Neuronal stem cell (in vitro differentiated cells): ENCODE data around the gene NEK11.

Experiments
- DNase-seq: peaks from one replicate; pipeline ENCODE4 v3.0.0-alpha.2; 2013; ENCODE audit warnings: low spot score
- H2AFZ ChIP-seq: one replicate; pipeline ENCODE4 v1.6.1; 2013; ENCODE audit warnings: mild to moderate bottlenecking, low read length, inconsistent platforms
- H2AK5ac ChIP-seq: 2 replicates; pipeline ENCODE4 v1.6.1; 2013; ENCODE audit warnings: low read depth, mild to moderate bottlenecking, inconsistent platforms, low read length, moderate library complexity, mixed read lengths
- H2BK120ac ChIP-seq: 2 replicates; pipeline ENCODE4 v1.6.1; 2013; ENCODE audit warnings: low read depth, mild to moderate bottlenecking, inconsistent platforms, low read length, moderate library complexity, mixed read lengths
- H2BK12ac ChIP-seq: one replicate; pipeline ENCODE4 v1.6.1; 2013; ENCODE audit warnings: low read length, inconsistent platforms
- H2BK15ac ChIP-seq: 2 replicates; pipeline ENCODE4 v1.6.1; 2013; ENCODE audit warnings: mild to moderate bottlenecking, low read length, inconsistent platforms, mixed read lengths
- H2BK5ac ChIP-seq: one replicate; pipeline ENCODE4 v1.6.1; 2013; ENCODE audit warnings: inconsistent platforms, mild to moderate bottlenecking, low read length, moderate library complexity
- H3K14ac ChIP-seq: one replicate; pipeline ENCODE4 v1.6.1; 2013; ENCODE audit warnings: low read length, inconsistent platforms
- H3K18ac ChIP-seq: 2 replicates; pipeline ENCODE4 v1.6.1; 2013; ENCODE audit warnings: low read length, inconsistent platforms
- H3K23ac ChIP-seq: 2 replicates; pipeline ENCODE4 v1.6.1; 2013; ENCODE audit warnings: low read depth, mild to moderate bottlenecking, mixed read lengths, low read length, inconsistent platforms; ENCODE audit not compliant: poor library complexity
- H3K27ac ChIP-seq: replicated peaks from 3 replicates; pipeline ENCODE4 v1.5.1; 2013; ENCODE audit warnings: low read length, inconsistent platforms
- H3K27me3 ChIP-seq, 3 experiments: 2 replicates each; pipeline ENCODE4 v1.6.1; 2013; ENCODE audit warnings: low read length in 3 of 3, mild to moderate bottlenecking in 2 of 3, inconsistent platforms in 1 of 3, low read depth in 1 of 3, mixed read lengths in 1 of 3, moderate library complexity in 1 of 3; ENCODE audit not compliant: control insufficient read depth in 3 of 3, insufficient read depth in 3 of 3
- H3K36me3 ChIP-seq, 2 donors: replicated peaks in 1 of 2; 2 replicates each; pipeline ENCODE4 v1.6.1; 2013; ENCODE audit warnings: low read length in 2 of 2; ENCODE audit not compliant: control insufficient read depth in 2 of 2, insufficient read depth in 2 of 2
- H3K4ac ChIP-seq: 2 replicates; pipeline ENCODE4 v1.6.1; 2013; ENCODE audit warnings: inconsistent platforms, mild to moderate bottlenecking, low read length, moderate library complexity
- H3K4me1 ChIP-seq, 2 donors: 1 replicate in 1 of 2; 2 replicates in 1 of 2; pipeline ENCODE4 v1.6.1; 2013; ENCODE audit warnings: low read length in 2 of 2, low read depth in 1 of 2; ENCODE audit not compliant: control insufficient read depth in 2 of 2, insufficient read depth in 1 of 2
- H3K4me2 ChIP-seq: one replicate; pipeline ENCODE4 v1.6.1; 2013; ENCODE audit warnings: mild to moderate bottlenecking, low read length, inconsistent platforms; ENCODE audit not compliant: insufficient read depth, poor library complexity, severe bottlenecking
- H3K4me3 ChIP-seq, 2 donors: 2 replicates each; pipeline ENCODE4 v1.5.1; 2013; ENCODE audit warnings: low read length in 2 of 2, mild to moderate bottlenecking in 2 of 2, inconsistent platforms in 1 of 2, moderate library complexity in 1 of 2
- H3K79me1 ChIP-seq: one replicate; pipeline ENCODE4 v1.6.1; 2013; ENCODE audit warnings: low read depth, mild to moderate bottlenecking, inconsistent platforms, low read length, moderate library complexity
- H3K9ac ChIP-seq: one replicate; pipeline ENCODE4 v1.6.1; 2013; ENCODE audit warnings: mild to moderate bottlenecking, low read depth, low read length, inconsistent platforms; ENCODE audit not compliant: poor library complexity
- H3K9me3 ChIP-seq, 2 donors: replicated peaks in 1 of 2; 2 replicates each; pipeline versions ENCODE3 to v1.6.1; 2013; ENCODE audit warnings: low read length in 2 of 2, mild to moderate bottlenecking in 2 of 2, inconsistent platforms in 1 of 2, low read depth in 1 of 2, mixed read lengths in 1 of 2, moderate library complexity in 1 of 2; ENCODE audit not compliant: control insufficient read depth in 2 of 2, insufficient read depth in 1 of 2
- H4K8ac ChIP-seq: one replicate; pipeline ENCODE4 v1.6.1; 2013; ENCODE audit warnings: low read depth, mild to moderate bottlenecking, inconsistent platforms, low read length, moderate library complexity
- H4K91ac ChIP-seq: one replicate; pipeline ENCODE4 v1.6.1; 2013; ENCODE audit warnings: low read length, low read depth, mild to moderate bottlenecking, inconsistent platforms; ENCODE audit not compliant: poor library complexity
- WGBS, 2 donors: extraction: QIAGEN DNeasy Blood & Tissue Kit; methylation state at CpG; one replicate each; pipeline ENCODE4 v1.1.7; 2013; ENCODE audit warnings: missing lambda C conversion rate in 2 of 2, mixed read lengths in 1 of 2; ENCODE audit not compliant: insufficient read length in 2 of 2, insufficient replicate concordance in 1 of 2; ENCODE audit errors: extremely low coverage in 2 of 2; 5-methylcytosine and 5-hydroxymethylcytosine counted together

Gene NEK11

DNA sequence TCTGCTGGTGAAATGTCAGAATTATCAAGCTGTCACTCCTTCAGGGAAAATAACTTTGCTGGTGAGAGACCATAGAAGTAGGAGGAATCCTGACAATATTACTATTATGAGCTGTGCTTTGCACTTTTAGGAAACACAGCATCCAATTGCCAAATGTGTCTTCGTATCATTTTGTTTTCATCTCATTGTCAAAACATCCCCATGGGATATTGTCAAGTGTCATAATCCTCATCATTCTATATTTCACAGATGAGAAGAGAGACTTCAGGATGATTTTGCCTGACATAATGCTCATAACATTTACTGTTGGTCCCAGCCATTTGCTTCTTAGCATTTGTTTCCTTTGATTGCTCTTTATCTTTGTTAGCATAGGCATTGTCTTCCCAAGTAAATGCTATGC lies 234.4 kb downstream of the NEK11 start:
- DNase-seq, result no peak
- WGBS, 2 donors, result no CpG with 5 or more reads among the region's 1 CpG
- no peak overlapping the region for H3K4ac ChIP-seq

DNA sequence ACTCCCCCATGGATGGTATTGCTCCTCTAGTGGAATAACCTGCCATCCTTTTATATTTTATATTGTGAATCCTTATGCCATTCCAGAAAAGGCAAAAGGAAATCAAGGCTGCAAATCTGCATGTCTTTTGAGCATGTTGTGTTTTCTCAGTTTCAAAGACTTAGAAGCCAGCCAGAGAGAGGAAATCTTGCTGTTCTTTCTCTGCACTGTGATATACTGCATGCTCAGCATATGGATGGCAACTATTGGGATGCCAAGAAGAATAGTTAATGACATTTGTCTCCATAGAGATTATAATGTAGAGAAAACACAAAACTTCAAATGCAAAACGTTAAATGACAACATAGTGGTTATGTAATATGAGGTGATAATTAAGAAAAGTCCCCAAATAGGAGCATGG lies 248.9 kb downstream of the NEK11 start:
- Histone ChIP-seq H3K27me3 (no peaks in the 10 kb centered on the region), H3K14ac (no peak overlapping the region), H3K27ac (no peak overlapping the region), H3K4ac (no peak overlapping the region), H2BK15ac (no peak overlapping the region), H2BK120ac (no peak overlapping the region), H3K23ac (no peak overlapping the region), H3K18ac (no peak overlapping the region), H3K79me1 (no peaks in the 10 kb centered on the region), H2AFZ (no peak overlapping the region), H3K4me2 (no peak overlapping the region), H4K8ac (no peak overlapping the region), H2BK5ac (no peak overlapping the region), H3K9me3 (no peaks in the 10 kb centered on the region), H2AK5ac (no peak overlapping the region), H3K4me1 (no peaks in the 10 kb centered on the region), H4K91ac (no peak overlapping the region), H3K9ac (no peak overlapping the region), H3K4me3 (no peak overlapping the region), H3K36me3 (no peaks in the 10 kb centered on the region), H2BK12ac (no peak overlapping the region)
- no CpG with 5 or more reads among the region's 1 CpG for WGBS, 2 donors
- DNase-seq, result no peak

More for the DNA sequence above, 234.4 kb downstream of the NEK11 start:
- Histone ChIP-seq H2BK12ac (no peak overlapping the region), H3K23ac (no peak overlapping the region), H3K4me3 (no peak overlapping the region), H4K8ac (no peak overlapping the region), H3K36me3 (no peaks in the 10 kb centered on the region), H3K18ac (no peak overlapping the region), H2BK120ac (no peak overlapping the region), H2BK5ac (no peak overlapping the region), H3K27me3 (no peaks in the 10 kb centered on the region), H2AK5ac (no peak overlapping the region), H3K14ac (no peak overlapping the region), H3K4me2 (no peak overlapping the region), H2BK15ac (no peak overlapping the region), H3K9me3 (no peaks in the 10 kb centered on the region), H3K27ac (no peak overlapping the region), H2AFZ (no peak overlapping the region), H3K9ac (no peak overlapping the region), H3K79me1 (no peaks in the 10 kb centered on the region), H3K4me1 (no peaks in the 10 kb centered on the region), H4K91ac (no peak overlapping the region)

DNA sequence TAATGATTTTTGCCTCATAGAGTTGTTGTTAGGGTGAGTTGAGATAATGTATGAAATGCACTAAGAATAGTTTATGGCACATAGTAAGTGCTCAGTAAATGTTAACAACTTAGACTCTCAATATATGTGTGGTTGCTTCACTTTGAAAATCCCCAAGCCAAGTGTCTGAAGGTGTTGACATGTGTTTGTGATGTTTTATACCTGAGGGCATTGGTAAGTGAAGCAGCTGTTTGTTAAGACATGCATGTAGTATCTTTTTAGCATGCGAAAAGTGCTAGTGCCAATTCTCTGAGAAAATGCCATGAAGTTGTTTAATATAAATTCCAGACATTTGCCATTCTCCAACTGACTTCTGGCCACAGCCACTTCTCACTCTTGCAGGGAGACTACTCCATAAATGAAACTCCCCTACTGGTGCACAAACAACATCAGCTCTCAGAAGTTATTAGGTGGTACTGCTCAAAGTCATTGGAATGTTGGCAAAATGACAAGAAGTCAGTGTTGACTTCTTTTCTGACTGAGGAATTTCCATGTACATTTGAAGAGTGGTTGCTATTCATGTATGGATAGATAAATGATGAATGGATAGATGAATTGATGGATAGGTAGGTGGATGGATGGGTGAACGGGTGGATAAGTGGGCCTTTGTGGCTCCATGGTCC lies 251.3 kb downstream of the NEK11 start:
- H3K27ac ChIP-seq, result no peak overlapping the region
- no peak overlapping the region for H4K91ac ChIP-seq
- H2AK5ac ChIP-seq, result no peak overlapping the region
- DNase-seq, result no peak
- H3K36me3 ChIP-seq, result no peaks in the 10 kb centered on the region
- no peak overlapping the region for H3K14ac ChIP-seq
- H2BK12ac ChIP-seq, result no peak overlapping the region
- H3K4ac ChIP-seq, result no peak overlapping the region
- H3K18ac ChIP-seq, result no peak overlapping the region
- no peaks in the 10 kb centered on the region for H3K79me1 ChIP-seq
- no peak overlapping the region for H3K4me3 ChIP-seq
- no peak overlapping the region for H4K8ac ChIP-seq
- H2BK120ac ChIP-seq, result no peak overlapping the region
- no peak overlapping the region for H3K4me2 ChIP-seq
- H3K9ac ChIP-seq, result no peak overlapping the region
- no peak overlapping the region for H3K23ac ChIP-seq
- H3K27me3 ChIP-seq, result peaks cover 0 to 3% (median 0%) of the 10 kb centered on the region in 3 experiments
- no peak overlapping the region for H2BK15ac ChIP-seq
- no peaks in the 10 kb centered on the region for H3K9me3 ChIP-seq
- no peaks in the 10 kb centered on the region for H3K4me1 ChIP-seq
- no CpG with 5 or more reads among the region's 2 CpGs for WGBS, 2 donors
- no peak overlapping the region for H2BK5ac ChIP-seq
- no peak overlapping the region for H2AFZ ChIP-seq

DNA sequence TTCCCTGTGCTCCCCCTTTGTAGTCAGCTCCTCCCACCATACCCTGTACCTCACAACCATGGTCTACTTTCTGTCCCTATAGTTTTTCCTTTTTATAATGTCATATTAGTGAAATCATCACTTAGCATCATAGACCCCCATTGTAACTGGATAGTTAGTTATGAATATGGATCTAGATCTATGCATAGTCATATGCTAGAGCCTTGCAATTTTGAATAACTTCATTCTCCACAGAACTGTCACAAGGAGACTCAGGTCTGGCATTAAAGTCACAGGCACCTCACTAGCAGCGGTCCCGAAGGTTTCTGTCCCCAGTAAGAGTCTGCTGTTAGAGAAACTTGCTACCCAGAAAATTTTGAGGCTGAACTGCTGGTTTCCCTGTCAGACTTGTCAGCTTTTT lies 252.9 kb downstream of the NEK11 start:
- peaks cover 0 to 4% of the 10 kb centered on the region in 2 donors for H3K4me1 ChIP-seq
- H3K36me3 ChIP-seq, result no peaks in the 10 kb centered on the region
- no peak overlapping the region for H2BK12ac ChIP-seq
- no peak overlapping the region for H2BK120ac ChIP-seq
- no peak overlapping the region for H3K18ac ChIP-seq
- no CpG with 5 or more reads among the region's 2 CpGs for WGBS, 2 donors
- no peak overlapping the region for H2AK5ac ChIP-seq
- no peak overlapping the region for H2AFZ ChIP-seq
- no peak overlapping the region for H3K4me2 ChIP-seq
- no peak overlapping the region for H2BK15ac ChIP-seq
- no peaks in the 10 kb centered on the region for H3K9me3 ChIP-seq
- no peaks in the 10 kb centered on the region for H3K79me1 ChIP-seq
- no peak overlapping the region for H4K91ac ChIP-seq
- H4K8ac ChIP-seq, result no peak overlapping the region
- no peak overlapping the region for H3K9ac ChIP-seq
- peaks cover 0 to 7% (median 0%) of the 10 kb centered on the region in 3 experiments for H3K27me3 ChIP-seq
- H3K14ac ChIP-seq, result no peak overlapping the region
- no peak overlapping the region for H2BK5ac ChIP-seq
- H3K27ac ChIP-seq, result no peak overlapping the region
- no peak for DNase-seq
- no peak overlapping the region for H3K4me3 ChIP-seq
- no peak overlapping the region for H3K4ac ChIP-seq
- H3K23ac ChIP-seq, result no peak overlapping the region
